NCI-H2107 (cell line): ENCODE measurements around the gene RPS27A.
"Not testable (repeated sequence)": the region's sequence is repeated elsewhere in the genome, so short reads cannot be mapped to it uniquely, and the experiment has no call there.

Experiments
- DNase-seq: peaks from one replicate; lab custom pipeline; 2025; lab: John Stamatoyannopoulos, UW

RPS27A gene

GRCh38 chr2:55232084-55232862 lies at the start of gene RPS27A, which contains the start of gene CLHC1:
TSS of gene RPS27A (plus strand) at chr2:55232688. CDS start at chr2:55232825, 137 bp downstream.
TSS of gene CLHC1 (minus strand) at chr2:55232293. CDS start at chr2:55222411, 9,882 bp downstream.
- peak; percentile 66 for DNase-seq

DNA sequence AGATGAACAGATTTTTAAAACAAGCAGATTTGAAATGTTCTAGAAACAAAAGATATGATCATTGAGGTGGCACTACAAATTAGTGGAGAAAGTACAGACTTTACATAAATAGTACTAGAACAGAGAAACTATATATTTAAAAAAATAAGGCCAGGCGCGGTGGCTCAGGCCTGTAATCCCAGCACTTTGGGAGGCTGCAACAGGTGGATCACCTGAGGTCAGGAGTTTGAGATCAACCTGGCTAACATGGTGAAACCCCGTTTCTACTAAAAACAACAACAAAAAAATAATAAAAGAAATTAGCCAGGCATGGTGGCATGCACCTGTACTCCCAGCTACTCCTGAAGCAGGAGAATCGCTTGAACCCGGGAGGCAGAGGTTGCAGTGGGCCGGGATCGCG lies 45.7 kb upstream of the RPS27A start:
- not testable (repeated sequence) for DNase-seq

DNA sequence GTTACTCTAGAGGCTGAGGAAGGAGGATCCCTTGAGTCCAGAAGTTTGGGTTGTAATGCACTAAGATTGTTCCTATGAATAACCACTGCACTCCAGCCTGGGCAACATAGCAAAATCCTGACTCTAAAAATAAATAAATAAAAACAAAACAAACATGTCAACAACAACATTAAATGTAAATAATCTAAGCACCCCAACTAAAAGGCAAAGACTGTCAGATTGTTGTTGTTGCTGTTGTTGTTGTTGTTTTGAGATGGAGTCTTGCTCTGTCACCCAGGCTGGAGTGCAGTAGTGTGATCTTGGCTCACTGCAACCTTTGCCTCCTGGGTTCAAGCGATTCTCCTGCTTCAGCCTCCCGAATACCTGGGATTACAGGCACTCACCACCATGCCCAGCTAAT lies 40.6 kb upstream of the RPS27A start:
- not testable (repeated sequence) for DNase-seq

DNA sequence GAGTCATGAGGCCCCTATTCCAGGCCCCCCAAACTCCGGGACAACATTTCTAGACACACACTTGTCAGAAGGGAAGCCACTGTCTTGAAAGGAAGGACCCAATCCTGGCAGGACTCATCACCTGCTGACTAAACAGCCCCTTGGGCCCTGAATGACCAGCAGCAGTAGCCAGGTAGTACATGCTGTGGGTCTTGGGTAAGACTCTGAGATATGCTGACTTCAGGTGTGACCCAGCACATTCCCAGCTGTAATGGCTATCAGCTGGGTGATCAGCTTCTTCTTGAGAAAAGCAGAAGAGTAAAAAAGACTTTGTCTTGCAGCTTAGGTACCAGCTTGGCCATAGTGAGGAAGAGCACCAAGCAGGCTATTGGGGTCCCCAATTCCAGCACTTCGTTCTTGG lies 36.0 kb upstream of the RPS27A start:
- no peak for DNase-seq

DNA sequence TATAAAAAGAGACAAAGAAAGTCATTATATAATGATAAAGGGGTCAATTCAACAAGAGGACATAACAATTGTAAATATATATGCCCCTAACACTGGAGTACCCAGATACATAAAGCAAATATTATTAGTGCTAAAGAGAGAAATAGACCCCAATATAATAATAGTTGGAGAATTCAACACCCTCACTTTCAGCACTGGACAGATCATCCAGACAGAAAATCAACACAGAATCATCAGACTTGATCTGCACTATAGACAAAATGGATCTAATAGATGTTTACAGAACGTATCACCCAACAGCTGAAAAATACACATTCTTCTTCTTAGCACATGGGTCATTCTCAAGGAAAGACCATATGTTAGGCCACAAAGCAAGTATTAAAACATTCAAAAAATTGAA lies 32.1 kb upstream of the RPS27A start:
- no peak for DNase-seq

DNA sequence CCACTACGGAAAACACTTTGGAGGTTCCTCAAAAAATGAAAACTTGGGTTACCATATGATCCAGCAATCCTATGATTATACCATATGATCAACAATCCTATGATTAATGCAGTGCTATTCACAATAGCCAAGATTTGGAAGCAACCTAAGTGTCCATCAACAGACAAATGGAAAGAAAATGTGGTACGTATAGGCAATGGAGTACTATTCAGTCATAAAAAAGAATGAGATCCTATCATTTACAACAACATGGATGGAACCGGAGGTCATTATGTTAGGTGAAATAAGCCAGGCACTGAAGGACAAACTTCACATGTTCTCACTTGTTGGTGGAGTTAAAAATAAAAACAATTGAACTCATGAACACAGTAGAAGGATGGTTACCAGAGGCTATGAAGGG lies 28.0 kb upstream of the RPS27A start:
- no peak for DNase-seq

DNA sequence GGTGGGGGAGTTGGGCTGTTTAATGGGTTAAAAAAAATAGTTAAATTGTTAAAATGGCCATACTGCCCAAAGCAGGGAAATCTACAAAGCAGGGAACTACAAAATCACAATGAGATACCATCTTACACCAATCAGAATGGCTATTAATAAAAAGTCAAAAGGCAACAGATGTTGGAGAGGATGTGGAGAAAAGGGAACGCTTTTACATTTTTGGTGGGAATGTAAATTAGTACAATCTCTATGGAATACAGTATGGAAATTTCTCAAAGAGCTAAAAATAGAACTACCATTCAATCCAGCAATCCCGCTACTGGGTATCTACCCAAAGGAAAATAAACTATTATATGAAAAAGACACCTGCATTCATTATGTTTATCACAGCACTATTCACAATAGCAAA lies 27.5 kb upstream of the RPS27A start:
- DNase-seq: no peak

GRCh38 chr2:55213822-55214221 lies 18.7 kb upstream of the RPS27A start:
- no peak for DNase-seq

DNA sequence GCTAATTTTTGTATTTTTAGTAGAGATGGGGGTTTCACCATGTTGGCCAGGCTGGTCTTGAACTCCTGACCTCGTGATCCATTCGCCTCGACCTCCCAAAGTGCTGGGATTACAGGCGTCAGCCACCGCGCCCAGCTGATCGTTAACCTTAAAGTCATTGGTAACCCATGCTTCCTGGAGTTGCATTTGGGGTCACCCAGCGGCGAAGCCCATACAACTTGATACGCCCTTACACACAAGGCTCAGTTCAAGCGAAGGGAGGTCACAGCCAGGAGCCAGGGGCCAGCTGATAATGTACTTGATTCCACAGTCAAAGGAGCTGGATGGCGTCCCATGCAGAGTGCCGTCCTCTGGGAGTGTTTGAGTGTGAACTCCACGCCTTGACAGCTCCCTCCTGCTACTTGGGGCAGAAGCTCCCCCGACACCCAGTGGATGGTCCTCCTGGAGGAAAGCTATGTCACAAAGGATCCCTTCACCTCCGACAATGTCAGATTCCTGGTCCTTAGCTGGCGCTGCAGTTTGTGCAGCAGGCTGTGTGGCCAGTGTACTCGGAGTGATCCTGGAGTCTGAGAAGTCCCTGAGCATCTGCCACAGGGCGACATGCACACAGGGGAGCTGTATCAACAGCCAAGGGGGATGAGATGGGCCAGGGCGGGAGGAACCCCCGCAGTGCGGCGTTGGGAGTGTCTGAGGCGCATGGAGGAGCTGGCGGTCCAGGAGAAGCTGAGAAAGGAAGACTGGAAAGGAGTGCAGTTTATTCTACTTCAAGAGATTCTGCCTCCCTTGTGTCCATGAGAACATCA lies 8.3 kb upstream of the RPS27A start:
- DNase-seq: no peak

DNA sequence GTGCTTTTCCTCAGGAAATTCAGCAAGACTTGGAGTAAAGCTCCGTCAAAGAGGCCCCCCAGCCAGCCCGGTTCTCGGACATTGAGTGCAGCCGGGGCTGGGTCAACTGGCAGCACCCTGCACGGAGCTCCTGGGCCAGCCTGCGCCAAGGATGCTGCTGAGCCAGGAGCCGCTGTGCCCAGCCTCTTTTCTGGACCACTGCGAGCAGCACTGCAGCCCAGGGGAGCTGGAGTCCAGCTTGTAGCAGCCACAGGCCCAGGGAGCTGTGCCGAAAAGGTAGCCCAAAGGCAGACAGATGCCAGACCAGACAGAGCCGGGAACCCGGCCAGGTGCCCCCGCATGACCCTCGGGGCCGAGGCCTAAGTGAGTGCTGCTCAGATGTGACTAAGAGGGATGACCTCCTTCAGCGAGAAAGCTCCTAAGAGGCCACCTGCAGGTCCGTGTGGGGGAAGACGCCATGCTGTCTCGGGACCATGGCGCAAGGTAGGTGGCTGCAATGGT lies 7.7 kb upstream of the RPS27A start:
- no peak for DNase-seq

DNA sequence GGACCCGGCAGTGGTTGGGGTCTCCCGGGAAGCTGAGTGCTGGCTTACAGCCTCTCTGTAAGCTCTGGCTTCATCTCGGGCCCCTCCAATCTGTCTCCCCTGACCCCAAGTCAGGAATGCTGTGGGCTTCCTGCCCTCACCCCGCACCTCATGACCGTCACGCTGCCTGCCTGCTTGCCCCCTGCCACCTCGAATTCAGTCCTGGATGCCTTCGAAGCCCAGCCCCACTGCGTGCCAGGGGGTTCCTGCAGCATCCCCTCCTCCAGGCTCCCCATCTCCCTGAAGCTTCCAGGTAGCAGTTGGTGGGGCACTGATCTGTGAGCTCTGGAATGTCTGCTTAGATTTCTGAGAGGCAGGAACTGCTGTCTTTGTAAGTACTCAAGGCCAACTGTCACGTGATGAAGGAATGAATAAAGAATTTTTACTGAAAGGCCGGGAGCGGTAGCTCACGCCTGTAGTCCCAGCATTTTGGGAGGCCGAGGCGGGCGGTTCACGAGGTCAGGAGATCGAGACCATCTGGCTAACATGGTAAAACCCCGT lies 6.9 kb upstream of the RPS27A start:
- DNase-seq: no peak

GRCh38 chr2:55227437-55228225 lies 4.9 kb upstream of the RPS27A start:
- not testable (repeated sequence) for DNase-seq

DNA sequence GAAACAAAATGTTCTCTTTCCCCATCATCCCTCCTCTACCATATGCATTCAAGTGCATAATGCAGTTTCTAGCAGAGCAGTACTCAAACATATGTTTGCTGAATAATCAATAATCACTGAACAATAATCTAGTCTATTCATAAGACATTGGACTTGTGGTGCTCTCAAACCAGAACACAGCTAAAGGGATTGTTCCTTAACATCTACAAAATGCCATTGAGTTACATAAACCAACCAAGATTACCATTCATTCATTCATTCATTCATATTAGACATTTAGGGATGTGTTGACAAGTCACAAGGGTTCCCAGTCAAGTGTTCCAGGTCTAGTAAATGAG lies 4.3 kb upstream of the RPS27A start:
- no peak for DNase-seq

DNA sequence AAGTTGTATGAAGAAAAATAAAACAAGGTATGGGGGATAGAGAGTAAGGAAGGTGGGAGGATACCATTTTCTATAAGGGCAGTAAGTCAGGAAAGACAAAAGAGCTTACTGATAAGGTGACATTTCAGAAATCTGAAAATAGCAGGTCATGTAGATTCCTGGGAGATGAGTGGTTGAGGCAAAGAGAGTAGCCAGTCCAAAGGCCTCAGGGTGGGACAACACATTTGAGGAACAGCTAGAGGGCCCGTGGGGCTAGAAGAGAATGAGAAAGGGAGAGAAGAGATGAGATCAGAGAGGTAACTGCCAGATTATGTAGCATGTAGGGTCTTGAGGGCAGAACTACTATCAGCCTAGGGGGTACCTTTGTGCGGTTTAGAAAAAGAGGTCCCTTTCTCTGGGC lies 3.3 kb upstream of the RPS27A start:
- DNase-seq: no peak

DNA sequence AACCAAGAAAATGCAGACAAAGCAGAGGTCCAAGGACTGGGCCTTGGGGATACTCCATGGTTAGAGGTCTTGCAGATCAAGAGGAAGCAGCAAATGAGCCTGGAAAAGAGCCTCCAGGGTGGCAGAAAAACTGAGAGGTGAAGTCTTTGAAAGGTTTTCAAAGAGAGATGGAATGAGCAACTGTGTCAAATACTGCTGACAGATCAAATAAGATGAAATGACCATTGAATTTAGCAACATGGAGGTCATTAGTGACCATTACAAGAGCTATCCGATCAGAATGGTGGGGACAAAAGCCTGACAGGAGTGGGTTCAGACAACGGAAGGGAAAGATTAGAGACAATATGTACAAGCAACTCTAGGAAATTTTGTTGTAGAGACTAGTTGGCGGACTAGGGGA lies 1.9 kb upstream of the RPS27A start:
- no peak for DNase-seq

DNA sequence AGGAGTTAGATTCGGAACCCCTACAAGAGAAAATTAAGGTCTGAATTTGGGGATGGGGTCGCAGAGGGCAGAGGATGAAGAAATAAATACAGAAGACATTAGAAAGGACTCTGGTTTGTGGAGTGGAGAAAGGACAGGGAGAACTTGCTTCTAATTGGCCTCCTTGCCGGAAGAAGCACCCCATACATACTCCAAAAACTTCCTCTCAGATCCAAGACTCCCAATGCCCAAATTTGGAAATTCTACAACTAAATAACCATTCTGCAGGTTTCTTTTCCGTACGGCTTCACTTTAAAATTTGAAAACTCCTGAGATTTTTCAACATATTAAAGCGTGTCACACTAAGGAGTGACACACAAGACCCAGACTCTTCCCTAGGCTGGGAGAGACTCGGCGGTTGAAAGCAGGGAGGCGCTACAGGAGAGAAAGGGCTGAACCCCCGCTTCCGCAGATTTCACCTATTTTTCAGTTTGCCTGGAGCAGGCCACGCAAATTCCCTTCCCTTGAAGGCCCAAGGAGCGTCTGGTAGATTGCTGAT lies 873 bp upstream of the RPS27A start:
- no peak for DNase-seq

DNA sequence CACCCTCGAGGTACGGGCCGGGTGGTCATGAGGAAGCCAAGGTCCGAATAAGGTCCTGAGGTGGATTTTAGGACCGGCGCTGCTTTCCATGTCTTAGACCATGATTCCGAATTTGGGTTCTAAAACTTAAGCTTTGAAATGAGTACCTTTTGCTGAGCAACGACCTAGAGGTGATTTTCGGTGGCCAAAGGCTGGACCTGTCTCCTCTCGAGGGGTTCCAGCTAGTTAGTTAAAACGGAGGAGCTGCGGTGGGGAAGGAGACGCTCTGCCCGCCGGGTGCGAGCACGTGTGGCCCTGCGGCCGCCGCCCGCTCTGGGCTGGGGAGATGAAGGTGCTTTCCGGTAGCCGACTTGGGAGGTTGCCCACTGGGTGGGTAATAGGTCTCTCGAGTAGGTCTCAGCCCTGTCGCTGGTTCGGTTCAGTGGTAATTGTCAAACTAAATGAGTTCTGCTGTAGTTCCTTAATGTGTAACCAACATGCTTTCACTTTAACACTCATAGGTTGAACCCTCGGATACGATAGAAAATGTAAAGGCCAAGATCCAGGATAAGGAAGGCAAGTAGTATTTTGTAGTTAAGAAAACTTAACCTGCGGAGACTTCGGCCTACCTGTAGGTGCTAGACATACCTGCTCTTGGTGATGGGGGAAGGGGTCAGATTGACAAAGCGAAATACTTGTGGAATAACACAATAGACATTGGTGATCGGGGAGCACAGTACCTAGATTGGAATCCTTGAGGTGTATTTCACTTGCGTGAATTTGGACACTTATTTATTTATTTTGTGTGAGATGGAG lies 572 bp downstream of the RPS27A start:
- no peak for DNase-seq

GRCh38 chr2:55233658-55233940 lies 1.1 kb downstream of the RPS27A start:
- DNase-seq: no peak

DNA sequence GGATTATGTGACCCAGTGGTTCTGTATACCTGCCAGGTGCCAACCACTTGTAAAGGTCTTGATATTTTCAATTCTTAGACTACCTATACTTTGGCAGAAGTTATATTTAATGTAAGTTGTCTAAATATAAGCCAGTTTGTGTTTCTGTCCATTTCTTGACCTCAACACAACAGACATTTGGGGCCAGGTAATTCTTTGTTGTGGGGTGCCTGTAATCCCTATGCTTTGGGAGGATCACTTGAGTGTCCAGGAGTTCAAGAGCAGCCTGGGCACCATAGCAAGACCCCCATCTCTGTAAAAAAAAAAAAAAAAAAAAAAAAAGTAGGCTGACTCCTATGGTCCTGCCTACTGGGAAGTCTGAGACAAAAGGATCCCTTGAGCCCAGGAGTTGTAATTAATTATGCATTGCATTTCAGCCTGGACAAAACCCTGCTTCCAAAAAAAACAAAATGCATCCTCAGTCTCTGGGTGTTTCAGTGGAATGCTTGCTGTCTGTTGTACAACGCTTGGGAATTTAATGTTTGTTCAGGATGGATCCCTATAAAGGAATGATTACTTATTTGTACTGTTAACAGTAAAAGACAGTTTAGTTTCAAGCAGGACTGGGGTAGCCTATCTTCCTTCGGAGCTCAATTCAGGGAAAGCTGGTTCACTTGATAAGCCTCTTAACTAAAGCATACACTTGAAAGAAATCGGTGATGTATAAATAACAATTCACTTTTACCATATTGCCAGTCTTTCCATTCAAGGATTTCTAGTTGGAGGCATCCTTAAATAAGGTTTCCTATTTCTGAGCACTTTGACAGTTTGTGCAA lies 3.4 kb downstream of the RPS27A start:
- no peak for DNase-seq

GRCh38 chr2:55236992-55237543 lies 4.6 kb downstream of the RPS27A start:
- no peak for DNase-seq
